HG02870 (cell line): ENCODE results near the gene RBP7.
"Not testable (repeated sequence)": the region's sequence is repeated elsewhere in the genome, so short reads cannot be mapped to it uniquely, and the experiment has no call there.

Experiments
- ATAC-seq: cut with Tn5 transposase; IDR thresholded peaks from one replicate; pipeline ENCODE4 v1.9.1; 2021; ENCODE audit warnings: mild to moderate bottlenecking, moderate library complexity; ENCODE audit not compliant: unreplicated experiment

Gene RBP7

GRCh38 chr1:9996624-9997582 lies at the start of gene RBP7:
RBP7 (plus strand) TSS chr1:9997228; CDS start chr1:9997259, 31 bp downstream.
- no peak for ATAC-seq

- ATAC-seq: no peak
Observed at GRCh38 chr1:9957726-9958125, 39.3 kb upstream of the RBP7 start.

- ATAC-seq: no peak
Observed at GRCh38 chr1:9960011-9960410, 37.0 kb upstream of the RBP7 start.

- ATAC-seq: no peak
Observed at GRCh38 chr1:9960706-9961562, 36.1 kb upstream of the RBP7 start.

GRCh38 chr1:9984253-9984652 lies 12.8 kb upstream of the RBP7 start:
- ATAC-seq: no peak

- ATAC-seq: no peak
Observed at GRCh38 chr1:9985001-9985400, 12.0 kb upstream of the RBP7 start.

GRCh38 chr1:9989773-9990172 lies 7.3 kb upstream of the RBP7 start:
- ATAC-seq: no peak

GRCh38 chr1:9990944-9991343 lies 6.1 kb upstream of the RBP7 start:
- no peak for ATAC-seq

- ATAC-seq: no peak
Observed at GRCh38 chr1:9992910-9993309, 4.1 kb upstream of the RBP7 start.

GRCh38 chr1:9993561-9994075 lies 3.4 kb upstream of the RBP7 start:
- no peak for ATAC-seq

GRCh38 chr1:10001016-10001665 lies 4.1 kb downstream of the RBP7 start:
- no peak for ATAC-seq

GRCh38 chr1:10005248-10005647 lies 8.2 kb downstream of the RBP7 start:
- not testable (repeated sequence) for ATAC-seq

- ATAC-seq: no peak
Observed at GRCh38 chr1:10007169-10007568, 10.1 kb downstream of the RBP7 start.

- no peak for ATAC-seq
Observed at GRCh38 chr1:10014016-10014415, 17.0 kb downstream of the RBP7 start.

GRCh38 chr1:10019561-10019960 lies 22.5 kb downstream of the RBP7 start:
- ATAC-seq: no peak

- no peak for ATAC-seq
Observed at GRCh38 chr1:10020086-10020485, 23.1 kb downstream of the RBP7 start.

GRCh38 chr1:10020678-10021077 lies 23.6 kb downstream of the RBP7 start:
- ATAC-seq: not testable (repeated sequence)

- not testable (repeated sequence) for ATAC-seq
Observed at GRCh38 chr1:10021992-10022391, 25.0 kb downstream of the RBP7 start.

GRCh38 chr1:10022656-10023055 lies 25.6 kb downstream of the RBP7 start:
- ATAC-seq: no peak

GRCh38 chr1:10025354-10025753 lies 28.3 kb downstream of the RBP7 start:
- no peak for ATAC-seq

- no peak for ATAC-seq
Observed at GRCh38 chr1:10027027-10027426, 30.0 kb downstream of the RBP7 start.
